ENCODE results near the gene ATP1A1.

GRCh38 chr1:116439701-116440100 lies 66.7 kb downstream of the ATP1A1 start:
- TF ChIP-seq, protein P1, sequence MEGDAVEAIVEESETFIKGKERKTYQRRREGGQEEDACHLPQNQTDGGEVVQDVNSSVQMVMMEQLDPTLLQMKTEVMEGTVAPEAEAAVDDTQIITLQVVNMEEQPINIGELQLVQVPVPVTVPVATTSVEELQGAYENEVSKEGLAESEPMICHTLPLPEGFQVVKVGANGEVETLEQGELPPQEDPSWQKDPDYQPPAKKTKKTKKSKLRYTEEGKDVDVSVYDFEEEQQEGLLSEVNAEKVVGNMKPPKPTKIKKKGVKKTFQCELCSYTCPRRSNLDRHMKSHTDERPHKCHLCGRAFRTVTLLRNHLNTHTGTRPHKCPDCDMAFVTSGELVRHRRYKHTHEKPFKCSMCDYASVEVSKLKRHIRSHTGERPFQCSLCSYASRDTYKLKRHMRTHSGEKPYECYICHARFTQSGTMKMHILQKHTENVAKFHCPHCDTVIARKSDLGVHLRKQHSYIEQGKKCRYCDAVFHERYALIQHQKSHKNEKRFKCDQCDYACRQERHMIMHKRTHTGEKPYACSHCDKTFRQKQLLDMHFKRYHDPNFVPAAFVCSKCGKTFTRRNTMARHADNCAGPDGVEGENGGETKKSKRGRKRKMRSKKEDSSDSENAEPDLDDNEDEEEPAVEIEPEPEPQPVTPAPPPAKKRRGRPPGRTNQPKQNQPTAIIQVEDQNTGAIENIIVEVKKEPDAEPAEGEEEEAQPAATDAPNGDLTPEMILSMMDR (IDR thresholded peaks at IDR 0.05), result no peak
- TF ChIP-seq POLR2AphosphoS5 (IDR thresholded peaks at IDR 0.05), result no peak

Data from gastroesophageal sphincter (tissue), 3 donors.